Large intestine (tissue), 3 donors: ENCODE results near the gene PHF21A. TPM values are rescaled to one million over a fixed set of nuclear protein-coding genes. Genes with fewer than 3 reads are reported as not detected.

Experiments used
- DNase-seq, 2 donors: peaks; one replicate each; pipeline versions ENCODE4 v3.0.0 to v3.0.0-alpha.2; 2013
- H3K27ac ChIP-seq: one replicate; pipeline ENCODE4 v1.5.1; 2013; ENCODE audit warnings: low read length
- H3K27me3 ChIP-seq: 2 replicates; pipeline ENCODE4 v1.6.1; 2013; ENCODE audit warnings: low read length; ENCODE audit not compliant: control insufficient read depth, insufficient read depth
- H3K36me3 ChIP-seq: 2 replicates; pipeline ENCODE4 v1.6.1; 2013; ENCODE audit warnings: low read length; ENCODE audit not compliant: control insufficient read depth, insufficient read depth
- H3K4me1 ChIP-seq: one replicate; pipeline ENCODE4 v1.6.1; 2013; ENCODE audit warnings: low read length; ENCODE audit not compliant: control insufficient read depth, insufficient read depth
- H3K4me3 ChIP-seq: one replicate; pipeline ENCODE4 v1.5.1; 2013; ENCODE audit warnings: low read length
- H3K9me3 ChIP-seq: one replicate; pipeline ENCODE4 v1.6.1; 2013; ENCODE audit warnings: mild to moderate bottlenecking, low read depth, low read length, moderate library complexity; ENCODE audit not compliant: control insufficient read depth
- WGBS: methylation state at CpG from one replicate; pipeline ENCODE4 v1.1.5; 2013; ENCODE audit warnings: low lambda C conversion rate; ENCODE audit not compliant: insufficient coverage; 5-methylcytosine and 5-hydroxymethylcytosine counted together
- polyA plus RNA-seq: library from polyadenylated mRNA; unstranded; fragments of 120-200 nt; gene quantifications from one replicate; pipeline ENCODE4 v1.2.1, GENCODE V29; 2013

PHF21A gene
- polyA plus RNA-seq, 1 donor = 25.6 TPM

GRCh38 chr11:46112961-46113607, 8.2 kb downstream of the PHF21A start:
- DNase-seq = peak; percentile 61 to 77
- Histone ChIP-seq H3K4me3 (no peak overlapping the region), H3K4me1 (no peaks in the 10 kb centered on the region)

GRCh38 chr11:46108751-46109150, 12.5 kb downstream of the PHF21A start:
- H3K9me3 ChIP-seq = no peaks in the 10 kb centered on the region
- no peak overlapping the region for H3K27ac ChIP-seq
- no peaks in the 10 kb centered on the region for H3K36me3 ChIP-seq
- DNase-seq = no peak
- H3K4me3 ChIP-seq = no peak overlapping the region
- no peaks in the 10 kb centered on the region for H3K27me3 ChIP-seq
- no peaks in the 10 kb centered on the region for H3K4me1 ChIP-seq
- WGBS = no CpG with 5 or more reads among the region's 2 CpGs

More at GRCh38 chr11:46112961-46113607, 8.2 kb downstream of the PHF21A start:
- Histone ChIP-seq H3K27me3 (no peaks in the 10 kb centered on the region), H3K9me3 (no peaks in the 10 kb centered on the region), H3K27ac (no peak overlapping the region), H3K36me3 (no peaks in the 10 kb centered on the region)
- 70% methylated on average over 3 of the region's 9 CpGs for WGBS

- Histone ChIP-seq H3K27me3 (no peaks in the 10 kb centered on the region), H3K36me3 (no peaks in the 10 kb centered on the region), H3K9me3 (no peaks in the 10 kb centered on the region), H3K4me3 (no peak overlapping the region), H3K4me1 (no peaks in the 10 kb centered on the region), H3K27ac (no peak overlapping the region)
- 100% methylated on average over 1 of the region's 2 CpGs for WGBS
- DNase-seq = no peak
These were observed 13.5 kb downstream of the PHF21A start for GRCh38 chr11:46107780-46108179.

- no peaks in the 10 kb centered on the region for H3K4me1 ChIP-seq
- WGBS = 87% methylated on average over 2 of the region's 4 CpGs
These were observed 13.9 kb downstream of the PHF21A start for GRCh38 chr11:46107408-46107718.

GRCh38 chr11:46106530-46107407, 14.5 kb downstream of the PHF21A start:
- DNase-seq = no peak

More at GRCh38 chr11:46107408-46107718, 13.9 kb downstream of the PHF21A start:
- no peak overlapping the region for H3K27ac ChIP-seq
- no peaks in the 10 kb centered on the region for H3K27me3 ChIP-seq
- DNase-seq = no peak
- no peaks in the 10 kb centered on the region for H3K36me3 ChIP-seq
- no peak overlapping the region for H3K4me3 ChIP-seq
- H3K9me3 ChIP-seq = no peaks in the 10 kb centered on the region

GRCh38 chr11:46105926-46106325, 15.3 kb downstream of the PHF21A start:
- Histone ChIP-seq H3K4me1 (no peaks in the 10 kb centered on the region), H3K9me3 (no peaks in the 10 kb centered on the region), H3K27ac (no peak overlapping the region), H3K36me3 (no peaks in the 10 kb centered on the region), H3K27me3 (no peaks in the 10 kb centered on the region), H3K4me3 (no peak overlapping the region)
- DNase-seq = no peak
- WGBS = 100% methylated on average over 1 of the region's 2 CpGs

More at GRCh38 chr11:46106530-46107407, 14.5 kb downstream of the PHF21A start:
- Histone ChIP-seq H3K4me1 (no peaks in the 10 kb centered on the region), H3K4me3 (no peak overlapping the region), H3K9me3 (no peaks in the 10 kb centered on the region), H3K27ac (no peak overlapping the region), H3K36me3 (no peaks in the 10 kb centered on the region), H3K27me3 (no peaks in the 10 kb centered on the region)
- WGBS = no CpG with 5 or more reads among the region's 5 CpGs

GRCh38 chr11:46105134-46105628, 16.1 kb downstream of the PHF21A start:
- Histone ChIP-seq H3K4me1 (no peaks in the 10 kb centered on the region), H3K9me3 (no peaks in the 10 kb centered on the region)

GRCh38 chr11:46102843-46103242, 18.4 kb downstream of the PHF21A start:
- no peak overlapping the region for H3K4me3 ChIP-seq
- no peaks in the 10 kb centered on the region for H3K27me3 ChIP-seq
- no peaks in the 10 kb centered on the region for H3K36me3 ChIP-seq
- no peaks in the 10 kb centered on the region for H3K9me3 ChIP-seq
- H3K27ac ChIP-seq = no peak overlapping the region
- DNase-seq = no peak
- 100% methylated on average over 1 of the region's 6 CpGs for WGBS
- no peaks in the 10 kb centered on the region for H3K4me1 ChIP-seq

More at GRCh38 chr11:46105134-46105628, 16.1 kb downstream of the PHF21A start:
- DNase-seq = no peak
- Histone ChIP-seq H3K36me3 (no peaks in the 10 kb centered on the region), H3K4me3 (no peak overlapping the region), H3K27me3 (no peaks in the 10 kb centered on the region), H3K27ac (no peak overlapping the region)
- WGBS = 80% methylated on average over 1 of the region's 6 CpGs

- Histone ChIP-seq H3K27ac (no peak overlapping the region), H3K36me3 (no peaks in the 10 kb centered on the region), H3K4me1 (no peaks in the 10 kb centered on the region), H3K9me3 (no peaks in the 10 kb centered on the region), H3K4me3 (no peak overlapping the region), H3K27me3 (no peaks in the 10 kb centered on the region)
- WGBS = no CpG with 5 or more reads among the region's 3 CpGs
- no peak for DNase-seq
These were observed 20.6 kb downstream of the PHF21A start for GRCh38 chr11:46100670-46101069.

GRCh38 chr11:46099963-46100316, 21.3 kb downstream of the PHF21A start:
- no peaks in the 10 kb centered on the region for H3K27me3 ChIP-seq
- no peak for DNase-seq
- no peak overlapping the region for H3K27ac ChIP-seq
- H3K4me1 ChIP-seq = no peaks in the 10 kb centered on the region
- no peak overlapping the region for H3K4me3 ChIP-seq
- H3K36me3 ChIP-seq = no peaks in the 10 kb centered on the region
- no CpG with 5 or more reads among the region's 1 CpG for WGBS
- no peaks in the 10 kb centered on the region for H3K9me3 ChIP-seq
